Mammary microvascular endothelial cell (primary cell): Measurements from ENCODE around the gene DCP1A. TPM values are rescaled to one million over a fixed set of nuclear protein-coding genes. Genes with fewer than 3 reads are reported as not detected.

ENCODE experiments used
- total RNA-seq: library from RNA; depleted of rRNA; stranded (reverse); fragments of >200 nt; gene quantifications from 2 replicates; pipeline ENCODE4 v1.2.3, GENCODE V29; 2015

The DCP1A gene
- total RNA-seq: 14.5 and 15.5 TPM in 2 replicates

GRCh38 chr3:53347261-53348064, at the start of gene DCP1A:
TSS of gene DCP1A (minus strand) at chr3:53347543. CDS start at chr3:53347517, 26 bp downstream.

GRCh38 chr3:53255775-53256703, 91.3 kb downstream of the DCP1A start, which contains the start of gene TKT:
TSS of gene TKT (minus strand) at chr3:53256022. CDS start at chr3:53255942, 80 bp downstream.

Other genes with a start within 250 kb of the DCP1A start
- gene RFT1, start 217.1 kb downstream of the DCP1A start, total RNA-seq: 26.6 and 35.8 TPM in 2 replicates
- gene PRKCD, start 186.3 kb downstream of the DCP1A start, total RNA-seq: 4.1 and 8.5 TPM in 2 replicates
- gene TKT, start 91.5 kb downstream of the DCP1A start, total RNA-seq: 544 and 550 TPM in 2 replicates
- not detected in 2 replicates for gene CACNA1D, start 147.1 kb upstream of the DCP1A start, total RNA-seq